Right atrium auricular region (tissue), 2 donors: ENCODE data around the gene MAPRE3. TPM values are rescaled to one million over a fixed set of nuclear protein-coding genes. Genes with fewer than 3 reads are reported as not detected.

ENCODE experiments used
- DNase-seq: peaks from one replicate; pipeline ENCODE4 v3.0.0-alpha.2; 2019; ENCODE audit warnings: low spot score
- H3K27ac ChIP-seq, 2 donors: fragments of 200-600 bp; sonication (generic); 1 replicate in 1 of 2; 2 replicates in 1 of 2; pipeline ENCODE4 v1.5.1; 2016 to 2019
- H3K27me3 ChIP-seq, 2 donors: fragments of 200-600 bp; sonication (generic); one replicate each; pipeline versions ENCODE4 v1.5.1 to v1.6.0; 2017 to 2019
- H3K36me3 ChIP-seq: fragments of 200-600 bp; sonication (generic); one replicate; pipeline ENCODE4 v1.5.1; 2016
- H3K4me1 ChIP-seq, 2 donors: fragments of 200-600 bp; sonication (generic); one replicate each; pipeline versions ENCODE4 v1.5.1 to v1.6.0; 2017 to 2019
- H3K4me3 ChIP-seq, 2 donors: fragments of 200-600 bp; sonication (generic); 1 replicate in 1 of 2; 2 replicates in 1 of 2; pipeline ENCODE4 v1.5.1; 2017 to 2019; ENCODE audit warnings: mild to moderate bottlenecking in 1 of 2, moderate library complexity in 1 of 2
- H3K9me3 ChIP-seq, 2 donors: fragments of 200-600 bp; sonication (generic); one replicate each; pipeline ENCODE4 v1.5.1; 2019
- CTCF ChIP-seq, 2 donors: fragments of 200-600 bp; sonication (generic); IDR thresholded peaks; one replicate each; pipeline ENCODE4 v1.5.1; 2019; ENCODE audit warnings: antibody characterized with exemption in 2 of 2
- total RNA-seq, 2 donors: library from RNA; depleted of rRNA; stranded (reverse); fragments of >200 nt; gene quantifications; one replicate each; pipeline ENCODE4 v1.1.0, GENCODE V29; 2016

Gene MAPRE3
- total RNA-seq, 2 donors from 2014 or later: 20.6 to 33.4 TPM

DNA sequence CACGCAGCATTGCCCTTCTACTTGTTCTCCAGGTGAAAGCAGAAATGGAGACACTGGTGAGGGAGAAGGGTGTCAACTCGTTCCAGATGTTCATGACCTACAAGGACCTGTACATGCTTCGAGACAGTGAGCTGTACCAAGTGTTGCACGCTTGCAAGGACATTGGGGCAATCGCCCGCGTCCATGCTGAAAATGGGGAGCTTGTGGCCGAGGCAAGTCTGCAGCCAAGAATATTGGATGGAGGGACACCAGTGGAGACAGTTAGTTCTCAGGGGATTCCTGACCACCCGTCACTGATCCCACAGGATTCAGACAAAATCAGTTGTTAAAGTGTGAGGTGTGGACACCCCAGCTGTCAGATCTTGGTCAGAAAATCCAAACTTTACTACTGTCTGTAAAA is 43.2 kb upstream of the MAPRE3 start:
- no peaks in the 10 kb centered on the region for H3K27me3 ChIP-seq
- H3K4me3 ChIP-seq: no peak overlapping the region
- TF ChIP-seq CTCF (IDR thresholded peaks at IDR 0.05): no peak
- no peak overlapping the region for H3K27ac ChIP-seq
- DNase-seq: no peak
- H3K4me1 ChIP-seq: no peaks in the 10 kb centered on the region
- H3K36me3 ChIP-seq: no peaks in the 10 kb centered on the region
- no peaks in the 10 kb centered on the region for H3K9me3 ChIP-seq

DNA sequence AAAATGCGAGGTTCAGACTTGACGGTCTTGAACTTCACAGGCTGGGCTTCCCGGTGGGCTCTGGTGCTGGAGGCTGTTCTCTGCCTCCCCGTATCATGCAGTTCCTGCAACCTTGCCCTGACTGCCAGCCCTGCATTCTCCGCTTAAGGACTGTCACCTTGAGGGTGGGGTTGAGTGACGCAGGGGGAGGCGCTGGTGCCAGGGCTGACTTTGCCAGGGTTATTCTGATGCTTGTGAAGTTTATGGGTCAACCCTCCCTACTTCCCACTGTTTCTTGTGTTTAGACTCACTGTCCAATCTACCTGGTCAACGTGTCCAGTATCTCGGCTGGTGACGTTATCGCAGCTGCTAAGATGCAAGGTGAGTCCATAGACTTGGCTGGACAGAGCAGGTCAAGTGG is 37.5 kb upstream of the MAPRE3 start:
- Histone ChIP-seq H3K27me3 (no peaks in the 10 kb centered on the region), H3K27ac (no peak overlapping the region), H3K4me1 (no peaks in the 10 kb centered on the region), H3K36me3 (no peaks in the 10 kb centered on the region), H3K4me3 (no peak overlapping the region), H3K9me3 (no peaks in the 10 kb centered on the region)
- no peak for DNase-seq
- TF ChIP-seq CTCF (IDR thresholded peaks at IDR 0.05): no peak

DNA sequence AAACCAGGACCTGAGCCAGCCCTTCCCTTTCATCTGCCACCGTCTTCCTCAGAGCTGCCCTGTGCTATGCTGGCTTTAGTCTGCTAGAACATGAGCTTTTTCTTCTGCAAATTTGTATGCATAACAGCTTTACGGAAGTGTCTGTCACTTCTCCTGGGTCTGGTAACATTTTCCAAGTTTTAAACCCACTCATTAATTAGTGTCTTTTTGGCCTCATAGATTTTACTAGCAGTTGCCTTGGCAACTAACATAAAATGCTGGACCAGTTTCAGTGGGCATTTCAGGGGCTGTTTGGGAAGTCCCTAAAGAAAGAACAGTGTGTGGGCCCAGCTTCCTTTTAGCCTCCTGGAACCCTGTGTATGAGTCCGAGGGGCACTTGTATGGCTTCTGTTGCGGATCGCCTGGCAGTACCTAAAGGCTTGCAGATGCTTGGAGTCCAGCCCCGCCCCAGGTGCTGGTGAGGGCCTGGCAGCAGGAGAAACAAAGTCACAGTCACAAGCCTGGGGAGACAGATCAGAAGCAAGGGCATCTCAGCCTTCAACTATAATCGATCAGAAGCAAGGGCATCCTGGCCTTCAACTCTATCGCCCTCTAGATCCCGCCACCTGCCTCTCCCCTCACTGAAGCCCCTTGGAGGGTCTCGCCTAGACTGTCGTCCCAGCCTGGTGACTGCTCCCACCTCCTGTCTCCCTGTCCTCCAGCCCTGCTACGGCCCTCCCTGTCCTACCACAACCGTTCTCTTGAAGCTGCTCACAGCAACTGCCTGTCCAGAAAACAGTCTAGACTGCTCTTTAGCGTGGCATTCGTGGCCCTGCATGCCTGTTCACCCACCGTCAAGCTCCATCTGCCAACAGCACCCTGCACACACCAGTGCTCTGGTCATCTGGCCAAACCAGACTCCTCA is 36.8 kb upstream of the MAPRE3 start:
- no peaks in the 10 kb centered on the region for H3K36me3 ChIP-seq
- no peak for DNase-seq
- H3K27me3 ChIP-seq: no peaks in the 10 kb centered on the region
- H3K4me1 ChIP-seq: no peaks in the 10 kb centered on the region
- H3K9me3 ChIP-seq: no peaks in the 10 kb centered on the region
- TF ChIP-seq CTCF (IDR thresholded peaks at IDR 0.05): no peak
- H3K27ac ChIP-seq: no peak overlapping the region
- H3K4me3 ChIP-seq: no peak overlapping the region

DNA sequence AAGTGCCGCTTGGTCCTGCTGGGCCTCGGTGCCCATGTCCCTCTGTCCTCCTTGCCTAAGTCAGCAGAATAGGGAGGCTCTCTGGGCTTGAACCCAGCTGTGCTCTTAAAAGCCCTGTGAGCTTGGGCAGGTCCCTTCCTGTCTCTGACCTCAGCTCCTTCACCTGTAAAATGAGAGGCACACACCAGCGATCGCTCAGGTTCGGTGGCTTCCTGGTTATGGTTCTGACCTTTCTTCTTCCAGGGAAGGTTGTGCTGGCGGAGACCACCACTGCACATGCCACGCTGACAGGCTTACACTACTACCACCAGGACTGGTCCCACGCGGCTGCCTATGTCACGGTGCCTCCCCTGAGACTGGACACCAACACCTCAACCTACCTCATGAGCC is 36.1 kb upstream of the MAPRE3 start:
- Histone ChIP-seq H3K9me3 (no peaks in the 10 kb centered on the region), H3K4me1 (no peaks in the 10 kb centered on the region), H3K4me3 (no peak overlapping the region), H3K27ac (no peak overlapping the region), H3K36me3 (no peaks in the 10 kb centered on the region), H3K27me3 (no peaks in the 10 kb centered on the region)
- no peak for TF ChIP-seq CTCF (IDR thresholded peaks at IDR 0.05)
- DNase-seq: no peak

GRCh38 chr2:26934985-26935384 is 35.5 kb upstream of the MAPRE3 start:
- H3K36me3 ChIP-seq: no peaks in the 10 kb centered on the region
- H3K4me1 ChIP-seq: no peaks in the 10 kb centered on the region
- no peak for TF ChIP-seq CTCF (IDR thresholded peaks at IDR 0.05)
- no peaks in the 10 kb centered on the region for H3K27me3 ChIP-seq
- no peak for DNase-seq
- H3K27ac ChIP-seq: no peak overlapping the region
- no peaks in the 10 kb centered on the region for H3K9me3 ChIP-seq
- H3K4me3 ChIP-seq: no peak overlapping the region

- H3K9me3 ChIP-seq: no peaks in the 10 kb centered on the region
- no peaks in the 10 kb centered on the region for H3K27me3 ChIP-seq
- DNase-seq: no peak
- H3K4me1 ChIP-seq: no peaks in the 10 kb centered on the region
- no peak overlapping the region for H3K27ac ChIP-seq
- H3K36me3 ChIP-seq: no peaks in the 10 kb centered on the region
- no peak for TF ChIP-seq CTCF (IDR thresholded peaks at IDR 0.05)
- H3K4me3 ChIP-seq: no peak overlapping the region
Observed at GRCh38 chr2:26936855-26937254, 33.6 kb upstream of the MAPRE3 start.
